H1 (cell line): ENCODE measurements around the gene TOM1L2. TPM values are rescaled to one million over a fixed set of nuclear protein-coding genes. Genes with fewer than 3 reads are reported as not detected.

Source experiments
- CTCF ChIA-PET: fragments of 300-600 bp; sonication (Branson Sonifier 250); formaldehyde crosslinking; loops from one replicate; lab custom pipeline; 2021; ENCODE audit not compliant: partially characterized antibody; lab: Charles Lee
- POLR2A ChIA-PET: fragments of 300-600 bp; sonication (Branson Sonifier 250); formaldehyde crosslinking; loops from one replicate; lab custom pipeline; 2021; ENCODE audit warnings: inconsistent platforms; ENCODE audit not compliant: partially characterized antibody; lab: Charles Lee
- DNase-seq, 2 experiments: peaks; one replicate each; pipeline versions ENCODE4 v3.0.0 to v3.0.0-alpha.2; 2010 to 2022; ENCODE audit warnings: low spot score in 2 of 2, low read depth in 1 of 2, mixed read lengths in 1 of 2
- FAIRE-seq: peaks from 2 replicates; lab custom pipeline; 2011; peaks lifted over from hg19 to GRCh38; lab: Jason Lieb, UNC
- H2AFZ ChIP-seq: 2 replicates; pipeline ENCODE4 v1.8.1; 2012; ENCODE audit warnings: low read length, inconsistent platforms
- H2AK5ac ChIP-seq: 2 replicates; pipeline ENCODE4 v1.6.1; 2013; ENCODE audit warnings: low read depth, low read length
- H2BK120ac ChIP-seq: replicated peaks from 2 replicates; pipeline ENCODE3; 2013; ENCODE audit warnings: low read depth, low read length, inconsistent platforms
- H2BK12ac ChIP-seq: 2 replicates; pipeline ENCODE4 v1.6.1; 2013; ENCODE audit warnings: low read depth, low read length
- H2BK15ac ChIP-seq: 2 replicates; pipeline ENCODE4 v1.6.1; 2013; ENCODE audit warnings: low read length
- H2BK20ac ChIP-seq: 2 replicates; pipeline ENCODE4 v1.6.1; 2013; ENCODE audit warnings: low read length
- H2BK5ac ChIP-seq: 2 replicates; pipeline ENCODE4 v1.6.1; 2013; ENCODE audit warnings: low read depth, low read length
- H3K14ac ChIP-seq: 2 replicates; pipeline ENCODE4 v1.6.1; 2013; ENCODE audit warnings: inconsistent platforms; ENCODE audit not compliant: insufficient read length
- H3K18ac ChIP-seq: 2 replicates; pipeline ENCODE4 v1.6.1; 2013; ENCODE audit warnings: low read length; ENCODE audit errors: extremely low read depth
- H3K23ac ChIP-seq: 2 replicates; pipeline ENCODE4 v1.6.1; 2013; ENCODE audit warnings: inconsistent platforms; ENCODE audit not compliant: insufficient read length
- H3K23me2 ChIP-seq: 2 replicates; pipeline ENCODE4 v1.6.1; 2013; ENCODE audit warnings: low read depth, low read length
- H3K27ac ChIP-seq: 2 replicates; pipeline ENCODE4 v1.6.1; 2011; ENCODE audit warnings: low read depth, low read length, inconsistent platforms
- H3K27me3 ChIP-seq, 4 experiments: replicated peaks in 1 of 4; 1 replicate in 1 of 4; 2 replicates in 3 of 4; pipeline versions ENCODE4 v1.6.1 to v1.8.1; 2011 to 2013; ENCODE audit warnings: low read length in 3 of 4, mild to moderate bottlenecking in 3 of 4, inconsistent platforms in 2 of 4, mixed read lengths in 2 of 4, moderate library complexity in 1 of 4; ENCODE audit not compliant: control insufficient read depth in 3 of 4, insufficient read depth in 3 of 4; ENCODE audit errors: extremely low read depth in 1 of 4
- H3K36me3 ChIP-seq, 4 experiments: 2 replicates each; pipeline versions ENCODE4 v1.6.1 to v1.8.1; 2011 to 2013; ENCODE audit warnings: mild to moderate bottlenecking in 4 of 4, low read length in 3 of 4, moderate library complexity in 2 of 4, control low read depth in 1 of 4, inconsistent platforms in 1 of 4; ENCODE audit not compliant: insufficient read depth in 4 of 4, control insufficient read depth in 2 of 4
- H3K4ac ChIP-seq: replicated peaks from 2 replicates; pipeline ENCODE3; 2013; ENCODE audit warnings: low read length, low read depth, mixed read lengths, inconsistent platforms; ENCODE audit not compliant: insufficient read length
- H3K4me1 ChIP-seq, 4 experiments: replicated peaks in 1 of 4; 1 replicate in 1 of 4; 2 replicates in 3 of 4; pipeline versions ENCODE4 v1.6.1 to v1.8.1; 2011 to 2013; ENCODE audit warnings: low read length in 3 of 4, inconsistent platforms in 2 of 4, mixed read lengths in 1 of 4; ENCODE audit not compliant: insufficient read depth in 4 of 4, control insufficient read depth in 3 of 4
- H3K4me2 ChIP-seq, 2 experiments: 2 replicates each; pipeline versions ENCODE4 v1.6.1 to v1.8.1; 2011 to 2013; ENCODE audit warnings: low read depth in 2 of 2, low read length in 2 of 2, control low read depth in 1 of 2, inconsistent platforms in 1 of 2, mild to moderate bottlenecking in 1 of 2; ENCODE audit not compliant: insufficient read depth in 1 of 2
- H3K4me3 ChIP-seq, 4 experiments: fragments of 200-600, 300-600 bp in 1 of 4; sonication (generic), shearing (Covaris generic), sonication (Bioruptor Twin) in 1 of 4; 2 replicates each; pipeline versions ENCODE4 v1.5.1 to v1.8.1; 2011 to 2016; ENCODE audit warnings: low read length in 4 of 4, low read depth in 3 of 4, control low read depth in 2 of 4, inconsistent platforms in 2 of 4, mild to moderate bottlenecking in 2 of 4, mixed read lengths in 1 of 4, moderate library complexity in 1 of 4; ENCODE audit not compliant: insufficient read depth in 2 of 4; ENCODE audit errors: extremely low read depth in 1 of 4
- H3K56ac ChIP-seq: replicated peaks from 2 replicates; pipeline ENCODE3; 2013; ENCODE audit warnings: low read depth, mild to moderate bottlenecking, mixed read lengths, low read length, inconsistent platforms; ENCODE audit not compliant: insufficient read length
- H3K79me1 ChIP-seq: 2 replicates; pipeline ENCODE4 v1.6.1; 2013; ENCODE audit warnings: low read depth, low read length, control low read depth
- H3K79me2 ChIP-seq, 2 experiments: 2 replicates each; pipeline versions ENCODE4 v1.6.1 to v1.8.1; 2012 to 2013; ENCODE audit warnings: low read length in 2 of 2, mild to moderate bottlenecking in 2 of 2, inconsistent platforms in 1 of 2; ENCODE audit not compliant: insufficient read depth in 2 of 2, control insufficient read depth in 1 of 2
- H3K9ac ChIP-seq, 4 experiments: replicated peaks in 1 of 4; 1 replicate in 1 of 4; 2 replicates in 3 of 4; pipeline versions ENCODE4 v1.6.1 to v1.8.1; 2011 to 2013; ENCODE audit warnings: low read depth in 3 of 4, low read length in 3 of 4, control low read depth in 2 of 4, mild to moderate bottlenecking in 2 of 4, moderate library complexity in 2 of 4, inconsistent platforms in 1 of 4; ENCODE audit errors: extremely low read depth in 1 of 4
- H3K9me3 ChIP-seq, 2 experiments: 2 replicates each; pipeline versions ENCODE4 v1.6.1 to v1.8.1; 2012 to 2013; ENCODE audit warnings: mild to moderate bottlenecking in 2 of 2, moderate library complexity in 2 of 2, control low read depth in 1 of 2, inconsistent platforms in 1 of 2, low read depth in 1 of 2, low read length in 1 of 2, mixed read lengths in 1 of 2; ENCODE audit not compliant: insufficient read depth in 2 of 2
- H4K20me1 ChIP-seq, 2 experiments: replicated peaks in 1 of 2; 2 replicates each; pipeline versions ENCODE3 to v1.8.1; 2011 to 2013; ENCODE audit warnings: inconsistent platforms in 2 of 2, low read length in 2 of 2, mild to moderate bottlenecking in 1 of 2; ENCODE audit not compliant: insufficient read depth in 2 of 2, control insufficient read depth in 1 of 2
- H4K5ac ChIP-seq: 2 replicates; pipeline ENCODE4 v1.6.1; 2013; ENCODE audit warnings: low read length, low read depth, mixed read lengths, inconsistent platforms; ENCODE audit not compliant: insufficient read length
- H4K8ac ChIP-seq: 2 replicates; pipeline ENCODE4 v1.8.0; 2013; ENCODE audit warnings: mild to moderate bottlenecking, moderate library complexity, low read length, inconsistent platforms; ENCODE audit not compliant: insufficient read depth; ENCODE audit errors: extremely low read depth
- H4K91ac ChIP-seq: replicated peaks from 2 replicates; pipeline ENCODE3; 2013; ENCODE audit warnings: low read length, mixed read lengths, inconsistent platforms; ENCODE audit not compliant: insufficient read length
- CTBP2 ChIP-seq: IDR thresholded peaks from 2 replicates; pipeline ENCODE4 v1.7.0; 2011; ENCODE audit warnings: borderline replicate concordance, mild to moderate bottlenecking, moderate library complexity, mixed read lengths, low read length; ENCODE audit not compliant: insufficient read depth, insufficient read length
- HDAC2 ChIP-seq, 2 experiments: fragments of 300-600 bp in 1 of 2; sonication (generic) in 1 of 2; IDR thresholded peaks; 2 replicates each; pipeline ENCODE4 v1.6.1; 2011 to 2012; ENCODE audit warnings: low read depth in 2 of 2, low read length in 2 of 2, mild to moderate bottlenecking in 2 of 2, moderate library complexity in 2 of 2, borderline replicate concordance in 1 of 2, inconsistent platforms in 1 of 2
- WGBS, 2 experiments: shearing (Covaris generic) in 1 of 2; methylation state at CpG; one replicate each; pipeline versions ENCODE4 v1.1.6 to v1.1.7; 2013 to 2015; ENCODE audit warnings: low lambda C conversion rate in 2 of 2, mixed read lengths in 2 of 2, inconsistent platforms in 1 of 2, low coverage in 1 of 2, missing lambda C conversion rate in 1 of 2; ENCODE audit not compliant: insufficient replicate concordance in 2 of 2, insufficient coverage in 1 of 2, insufficient read length in 1 of 2; ENCODE audit errors: extremely low coverage in 1 of 2, missing lambda C conversion rate in 1 of 2; 5-methylcytosine and 5-hydroxymethylcytosine counted together
- polyA plus RNA-seq, 7 experiments: library from polyadenylated mRNA; depleted of rRNA in 3 of 7; stranded (reverse) in 5 of 7; unstranded in 2 of 7; fragments of >200 nt in 5 of 7; fragments of 200-250 nt in 2 of 7; gene quantifications; 1 replicate in 5 of 7; 2 replicates in 1 of 7; 4 replicates in 1 of 7; pipeline versions ENCODE4 v1.2.1 to v1.2.3, GENCODE V29; 2011 to 2013; ENCODE audit warnings: missing spikeins in 2 of 7, mixed read lengths in 2 of 7
- total RNA-seq: library from RNA; stranded (reverse); fragmentation: NEBNext Ultra II Directional; extraction: Animal tissue kit (Norgen Biotek cat#: 25700); gene quantifications from 2 replicates; pipeline ENCODE4 v1.2.1, GENCODE V29; 2021

Gene TOM1L2
- total and polyA plus RNA-seq, 2 of the 8 experiments (the other 6 are each of a cell fraction or from before 2014, with no cell fraction given): 2.0 to 3.4 TPM

GRCh38 chr17:18020971-18021370 is 48.8 kb upstream of the TOM1L2 start:
- CTCF ChIA-PET: interaction anchor here (0.7 to 5.2 kb wide), 5 partner anchors 12 to 123 kb away, joined by 3 to 28 read pairs (median 7); no protein-coding TSS in a partner anchor
- Histone ChIP-seq H3K36me3 (no peaks in the 10 kb centered on the region), H3K23me2 (no peaks in the 10 kb centered on the region), H3K4me1 (no peaks in the 10 kb centered on the region), H3K9ac (no peak overlapping the region), H2BK120ac (no peak overlapping the region), H3K9me3 (no peaks in the 10 kb centered on the region), H2BK15ac (no peak overlapping the region), H3K4me2 (no peak overlapping the region), H2BK5ac (no peak overlapping the region), H3K27me3 (no peaks in the 10 kb centered on the region), H3K4ac (no peak overlapping the region), H3K79me1 (peaks cover 4% of the 10 kb centered on the region; the same call in 1 of the 2 replicates), H3K23ac (no peak overlapping the region), H3K4me3 (no peak overlapping the region), H2AK5ac (no peak overlapping the region), H4K20me1 (no peaks in the 10 kb centered on the region), H3K79me2 (no peaks in the 10 kb centered on the region), H3K27ac (no peak overlapping the region), H3K56ac (no peak overlapping the region), H2AFZ (no peak overlapping the region), H4K8ac (no peak overlapping the region), H3K14ac (no peak overlapping the region), H2BK20ac (no peak overlapping the region), H2BK12ac (no peak overlapping the region), H4K5ac (no peak overlapping the region), H4K91ac (no peak overlapping the region), H3K18ac (no peak overlapping the region)
- FAIRE-seq: no peak
- POLR2A ChIA-PET: no interaction called here
- DNase-seq: no peak
- whole genome bisulfite sequencing, 2 experiments: 94% methylated on average over 6 of the region's 6 CpGs; no CpG with 5 or more reads in 1 of the 2 experiments
- TF ChIP-seq HDAC2 (IDR thresholded peaks at IDR 0.05; ENCODE audit: borderline replicate concordance in 1 of 2, low read depth in 2 of 2, low read length in 2 of 2): no peak
- no peak for TF ChIP-seq CTBP2
